Body of pancreas (tissue), 4 donors: ENCODE measurements around the gene PMP22. TPM values are rescaled to one million over a fixed set of nuclear protein-coding genes. Genes with fewer than 3 reads are reported as not detected.

Experiments used
- ATAC-seq: fragments of 150-250 bp; one replicate; pipeline ENCODE4 v1.9.1; 2016
- DNase-seq, 4 donors: peaks; one replicate each; pipeline ENCODE4 v3.0.0-alpha.2; 2019
- H3K27ac ChIP-seq, 4 donors: fragments of 200-600 bp; sonication (generic); 1 replicate in 3 of 4; 2 replicates in 1 of 4; pipeline versions ENCODE4 v1.5.1 to v1.6.1; 2016 to 2019; ENCODE audit warnings: mild to moderate bottlenecking in 1 of 4, mixed read lengths in 1 of 4, moderate library complexity in 1 of 4
- H3K27me3 ChIP-seq, 2 donors: fragments of 200-600 bp; sonication (generic); one replicate each; pipeline ENCODE4 v1.6.0; 2016; ENCODE audit warnings: mild to moderate bottlenecking in 1 of 2
- H3K36me3 ChIP-seq, 2 donors: fragments of 200-600 bp; sonication (generic); replicated peaks in 1 of 2; 2 replicates each; pipeline ENCODE4 v1.5.1; 2016; ENCODE audit warnings: low read depth in 2 of 2; ENCODE audit not compliant: insufficient read depth in 1 of 2
- H3K4me1 ChIP-seq: fragments of 200-600 bp; sonication (generic); one replicate; pipeline ENCODE4 v1.6.0; 2016
- H3K4me3 ChIP-seq, 2 donors: fragments of 200-600 bp; sonication (generic); 1 replicate in 1 of 2; 2 replicates in 1 of 2; pipeline ENCODE4 v1.5.1; 2016 to 2019
- H3K9me3 ChIP-seq, 3 donors: fragments of 200-600 bp; sonication (generic); 1 replicate in 2 of 3; 2 replicates in 1 of 3; pipeline ENCODE4 v1.5.1; 2016
- CTCF ChIP-seq, 7 experiments: fragments of 450-650 bp in 4 of 7; fragments of 200-600 bp in 3 of 7; sonication (generic) in 3 of 7; IDR thresholded peaks; one replicate each; pipeline ENCODE4 v1.5.1; 2016 to 2019; ENCODE audit warnings: antibody characterized with exemption in 7 of 7
- POLR2A ChIP-seq, 3 donors: fragments of 450-650 bp; IDR thresholded peaks; one replicate each; pipeline ENCODE4 v1.6.1; 2016; ENCODE audit warnings: antibody characterized with exemption in 3 of 3, mild to moderate bottlenecking in 2 of 3
- WGBS, 2 donors: methylation state at CpG; one replicate each; pipeline ENCODE4 v1.1.5; 2017; 5-methylcytosine and 5-hydroxymethylcytosine counted together
- intact Hi-C: fragments of 100-400 bp; cut with DNase I; formaldehyde crosslinking; loops from one replicate; pipeline ENCODE4 v1.15.1; 2023
- total RNA-seq, 2 donors: library from RNA; depleted of rRNA; stranded (reverse); fragments of >200 nt; gene quantifications; one replicate each; pipeline ENCODE4 v1.1.0, GENCODE V29; 2016

The PMP22 gene
- total RNA-seq, 2 donors from 2014 or later, result 23.1 to 53.1 TPM

DNA sequence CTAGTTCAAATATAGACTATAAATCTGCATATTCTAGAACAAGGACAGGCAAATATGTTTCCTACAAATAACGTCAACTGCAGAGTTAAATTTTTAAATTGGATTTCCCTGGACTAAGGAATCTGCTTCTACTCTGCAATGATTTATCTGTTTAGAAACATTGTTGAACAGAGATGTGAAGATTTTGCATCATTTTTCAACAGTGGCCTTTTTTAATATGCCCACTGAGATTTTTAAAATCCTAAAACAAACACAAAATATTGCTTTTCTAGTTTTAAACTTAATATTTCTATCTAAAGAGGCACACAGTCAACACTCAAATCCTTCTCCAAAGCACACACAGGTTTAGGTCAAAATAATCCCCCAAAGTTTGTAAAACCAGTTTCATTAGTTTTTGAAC is 23.7 kb upstream of the PMP22 start:
- Histone ChIP-seq H3K4me1 (no peaks in the 10 kb centered on the region), H3K36me3 (no peaks in the 10 kb centered on the region), H3K27ac (no peak overlapping the region), H3K27me3 (no peaks in the 10 kb centered on the region), H3K4me3 (no peak overlapping the region), H3K9me3 (no peaks in the 10 kb centered on the region)
- DNase-seq (no peak), ATAC-seq (no peak)
- WGBS, 2 donors, result 62 to 70% methylated on average over 1 of the region's 1 CpG
- intact Hi-C loops, result no loop called here
- TF ChIP-seq POLR2A (IDR thresholded peaks at IDR 0.05), result no peak
- no peak for TF ChIP-seq CTCF (IDR thresholded peaks at IDR 0.05)

- no peaks in the 10 kb centered on the region for H3K36me3 ChIP-seq
- H3K27me3 ChIP-seq, result no peaks in the 10 kb centered on the region
- no peaks in the 10 kb centered on the region for H3K4me1 ChIP-seq
- WGBS, 2 donors, result 52 to 58% methylated on average over 4 of the region's 4 CpGs
- no peak for ATAC-seq
- H3K27ac ChIP-seq, result no peak overlapping the region
- DNase-seq, result no peak
- TF ChIP-seq CTCF (IDR thresholded peaks at IDR 0.05) (no peak), POLR2A (IDR thresholded peaks at IDR 0.05) (no peak)
- H3K4me3 ChIP-seq, result no peak overlapping the region
- intact Hi-C loops, result no loop called here
- no peaks in the 10 kb centered on the region for H3K9me3 ChIP-seq
Measured at GRCh38 chr17:15287538-15288267, 22.6 kb upstream of the PMP22 start.

DNA sequence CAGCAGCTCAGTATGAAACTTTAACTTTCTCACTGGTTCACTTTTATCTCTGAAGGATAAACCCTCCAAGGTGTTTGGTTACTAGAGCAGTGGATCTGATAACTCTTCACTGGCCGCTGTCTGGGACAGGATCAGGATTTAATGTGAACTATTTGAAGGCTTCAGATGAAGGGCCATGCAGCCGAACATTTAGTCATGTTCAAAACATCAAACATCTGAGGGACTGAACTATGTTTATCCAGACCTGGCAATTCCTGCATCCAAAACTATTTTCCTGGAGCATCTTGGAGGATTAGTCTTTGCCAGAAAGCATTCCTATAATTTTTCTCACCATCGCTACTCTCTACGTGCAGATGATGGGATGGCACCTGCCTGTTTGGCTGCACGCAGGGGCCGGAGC is 20.3 kb upstream of the PMP22 start:
- Histone ChIP-seq H3K27ac (no peak overlapping the region), H3K36me3 (no peaks in the 10 kb centered on the region), H3K4me1 (no peaks in the 10 kb centered on the region), H3K27me3 (no peaks in the 10 kb centered on the region), H3K4me3 (no peak overlapping the region), H3K9me3 (no peaks in the 10 kb centered on the region)
- ATAC-seq (no peak), DNase-seq (no peak)
- intact Hi-C loops, result no loop called here
- no peak for TF ChIP-seq POLR2A (IDR thresholded peaks at IDR 0.05)
- TF ChIP-seq CTCF (IDR thresholded peaks at IDR 0.05), result no peak
- WGBS, 2 donors, result 75 to 77% methylated on average over 6 of the region's 6 CpGs

- Histone ChIP-seq H3K27ac (no peak overlapping the region), H3K9me3 (no peaks in the 10 kb centered on the region), H3K36me3 (no peaks in the 10 kb centered on the region), H3K27me3 (no peaks in the 10 kb centered on the region), H3K4me3 (no peak overlapping the region), H3K4me1 (no peaks in the 10 kb centered on the region)
- no peak for ATAC-seq
- 22 to 35% methylated on average over 2 of the region's 2 CpGs for WGBS, 2 donors
- TF ChIP-seq POLR2A (IDR thresholded peaks at IDR 0.05) (no peak), CTCF (IDR thresholded peaks at IDR 0.05) (no peak)
- no peak for DNase-seq
- intact Hi-C loops, result no loop called here
Measured at GRCh38 chr17:15284537-15284936, 19.4 kb upstream of the PMP22 start.

- intact Hi-C loops, result no loop called here
- H3K36me3 ChIP-seq, result no peaks in the 10 kb centered on the region
- no peaks in the 10 kb centered on the region for H3K9me3 ChIP-seq
- H3K4me1 ChIP-seq, result no peaks in the 10 kb centered on the region
- DNase-seq (no peak), ATAC-seq (no peak)
- TF ChIP-seq POLR2A (IDR thresholded peaks at IDR 0.05) (no peak), CTCF (IDR thresholded peaks at IDR 0.05) (no peak)
- 74 to 76% methylated on average over 6 of the region's 6 CpGs for WGBS, 2 donors
- H3K27me3 ChIP-seq, result no peaks in the 10 kb centered on the region
- H3K27ac ChIP-seq, result no peak overlapping the region
- no peak overlapping the region for H3K4me3 ChIP-seq
Measured at GRCh38 chr17:15284107-15284506, 19.0 kb upstream of the PMP22 start.
